ENCODE measurements around the gene TMEM54.
A peak's percentile ranks its signal among the peaks of the same experiment; 100 is the strongest.

TMEM54 gene

GRCh38 chr1:32877211-32878110, 23.7 kb downstream of the TMEM54 start:
- DNase-seq: peak; percentile 56

- no peak for DNase-seq
Measured at GRCh38 chr1:32876341-32877210, 24.6 kb downstream of the TMEM54 start.

GRCh38 chr1:32874860-32875752, 26.1 kb downstream of the TMEM54 start:
- DNase-seq: no peak

GRCh38 chr1:32873484-32873883, 27.7 kb downstream of the TMEM54 start:
- no peak for DNase-seq

GRCh38 chr1:32872192-32872460, 29.1 kb downstream of the TMEM54 start:
- DNase-seq: no peak

GRCh38 chr1:32871364-32872191, 29.6 kb downstream of the TMEM54 start:
- DNase-seq: no peak

GRCh38 chr1:32870615-32871363, 30.4 kb downstream of the TMEM54 start, which contains the start of gene FNDC5:
Gene FNDC5, minus strand, starts transcription at chr1:32870912.
- DNase-seq: no peak

GRCh38 chr1:32869923-32870614, 31.1 kb downstream of the TMEM54 start:
- DNase-seq: no peak

GRCh38 chr1:32868806-32869455, 32.3 kb downstream of the TMEM54 start:
- DNase-seq: no peak

GRCh38 chr1:32868085-32868484, 33.1 kb downstream of the TMEM54 start:
- DNase-seq: no peak

GRCh38 chr1:32867671-32868070, 33.5 kb downstream of the TMEM54 start:
- no peak for DNase-seq

- DNase-seq: no peak
Measured at GRCh38 chr1:32867151-32867550, 34.0 kb downstream of the TMEM54 start.

- DNase-seq: no peak
Measured at GRCh38 chr1:32865639-32866405, 35.4 kb downstream of the TMEM54 start.

- DNase-seq: no peak
Measured at GRCh38 chr1:32864375-32865019, 36.7 kb downstream of the TMEM54 start.

GRCh38 chr1:32863881-32864245, 37.3 kb downstream of the TMEM54 start:
- DNase-seq: no peak

- no peak for DNase-seq
Measured at GRCh38 chr1:32863218-32863880, 37.8 kb downstream of the TMEM54 start.

GRCh38 chr1:32861904-32862695, 39.1 kb downstream of the TMEM54 start:
- DNase-seq: no peak

All from NCI-H2171 (cell line).